ENCODE results near the gene CALN1. TPM values are rescaled to one million over a fixed set of nuclear protein-coding genes. Genes with fewer than 3 reads are reported as not detected.

Gene CALN1
- total RNA-seq, 1 experiment from 2014 or later = 0.05 TPM

DNA sequence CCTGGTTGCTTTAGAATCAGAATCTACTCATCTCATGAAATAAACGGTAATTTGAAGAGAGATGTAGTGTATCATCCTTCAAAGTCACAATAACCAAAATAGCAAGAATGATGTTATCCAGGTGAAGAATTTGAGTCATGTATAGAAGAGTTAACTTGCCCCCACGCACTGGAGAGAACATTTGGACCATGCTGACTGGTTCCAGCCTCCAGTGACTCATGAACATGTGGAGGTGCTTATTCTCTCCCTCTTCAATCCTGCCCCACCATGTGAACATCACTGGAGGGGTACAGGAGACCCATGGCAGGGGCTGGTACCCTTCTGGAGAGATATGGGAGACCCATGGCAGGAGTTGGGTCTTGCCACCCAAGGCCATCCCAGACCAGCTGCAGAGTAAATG is 427.8 kb downstream of the CALN1 start:
- no peaks in the 10 kb centered on the region for H3K27me3 ChIP-seq (ENCODE audit: control insufficient read depth, insufficient read depth, low read length)
- BruUV-seq (replicated peaks) = no TSS peak
- POLR2A ChIA-PET = no interaction called here
- H3K27ac ChIP-seq (ENCODE audit: low read length) = no peak overlapping the region
- H3K4me3 ChIP-seq (ENCODE audit: low read depth in 2 of 2, low read length in 2 of 2) = no peak overlapping the region
- no peak for ATAC-seq
- intact Hi-C loops (cut with micrococcal nuclease; ENCODE audit: unreplicated experiment) (no loop called here), in situ Hi-C loops (cut with HindIII; ENCODE audit: low pct_unique_long_range_greater_than_20kb, low sequenced_read_pairs) (no loop called here)
- H3K9me3 ChIP-seq (ENCODE audit: control insufficient read depth, insufficient read depth, low read depth, low read length) = no peaks in the 10 kb centered on the region
- no peaks in the 10 kb centered on the region for H3K4me1 ChIP-seq (ENCODE audit: control insufficient read depth, insufficient read depth, low read length)
- CTCF ChIA-PET = no interaction called here
- TF ChIP-seq TCF7L2 (IDR thresholded peaks at IDR 0.05; ENCODE audit: low read depth, low read length) (no peak), SIN3A (IDR thresholded peaks at IDR 0.05; ENCODE audit: borderline replicate concordance, insufficient read depth, low read depth, low read length) (no peak), POLR2AphosphoS5 (IDR thresholded peaks at IDR 0.05; ENCODE audit: low read depth, low read length) (no peak)
- TF ChIP-seq, protein P1, sequence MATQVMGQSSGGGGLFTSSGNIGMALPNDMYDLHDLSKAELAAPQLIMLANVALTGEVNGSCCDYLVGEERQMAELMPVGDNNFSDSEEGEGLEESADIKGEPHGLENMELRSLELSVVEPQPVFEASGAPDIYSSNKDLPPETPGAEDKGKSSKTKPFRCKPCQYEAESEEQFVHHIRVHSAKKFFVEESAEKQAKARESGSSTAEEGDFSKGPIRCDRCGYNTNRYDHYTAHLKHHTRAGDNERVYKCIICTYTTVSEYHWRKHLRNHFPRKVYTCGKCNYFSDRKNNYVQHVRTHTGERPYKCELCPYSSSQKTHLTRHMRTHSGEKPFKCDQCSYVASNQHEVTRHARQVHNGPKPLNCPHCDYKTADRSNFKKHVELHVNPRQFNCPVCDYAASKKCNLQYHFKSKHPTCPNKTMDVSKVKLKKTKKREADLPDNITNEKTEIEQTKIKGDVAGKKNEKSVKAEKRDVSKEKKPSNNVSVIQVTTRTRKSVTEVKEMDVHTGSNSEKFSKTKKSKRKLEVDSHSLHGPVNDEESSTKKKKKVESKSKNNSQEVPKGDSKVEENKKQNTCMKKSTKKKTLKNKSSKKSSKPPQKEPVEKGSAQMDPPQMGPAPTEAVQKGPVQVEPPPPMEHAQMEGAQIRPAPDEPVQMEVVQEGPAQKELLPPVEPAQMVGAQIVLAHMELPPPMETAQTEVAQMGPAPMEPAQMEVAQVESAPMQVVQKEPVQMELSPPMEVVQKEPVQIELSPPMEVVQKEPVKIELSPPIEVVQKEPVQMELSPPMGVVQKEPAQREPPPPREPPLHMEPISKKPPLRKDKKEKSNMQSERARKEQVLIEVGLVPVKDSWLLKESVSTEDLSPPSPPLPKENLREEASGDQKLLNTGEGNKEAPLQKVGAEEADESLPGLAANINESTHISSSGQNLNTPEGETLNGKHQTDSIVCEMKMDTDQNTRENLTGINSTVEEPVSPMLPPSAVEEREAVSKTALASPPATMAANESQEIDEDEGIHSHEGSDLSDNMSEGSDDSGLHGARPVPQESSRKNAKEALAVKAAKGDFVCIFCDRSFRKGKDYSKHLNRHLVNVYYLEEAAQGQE (IDR thresholded peaks at IDR 0.05; ENCODE audit: insufficient read depth in 1 of 2, low read depth in 2 of 2, low read length in 1 of 2) = no peak
- TF ChIP-seq, protein P2, sequence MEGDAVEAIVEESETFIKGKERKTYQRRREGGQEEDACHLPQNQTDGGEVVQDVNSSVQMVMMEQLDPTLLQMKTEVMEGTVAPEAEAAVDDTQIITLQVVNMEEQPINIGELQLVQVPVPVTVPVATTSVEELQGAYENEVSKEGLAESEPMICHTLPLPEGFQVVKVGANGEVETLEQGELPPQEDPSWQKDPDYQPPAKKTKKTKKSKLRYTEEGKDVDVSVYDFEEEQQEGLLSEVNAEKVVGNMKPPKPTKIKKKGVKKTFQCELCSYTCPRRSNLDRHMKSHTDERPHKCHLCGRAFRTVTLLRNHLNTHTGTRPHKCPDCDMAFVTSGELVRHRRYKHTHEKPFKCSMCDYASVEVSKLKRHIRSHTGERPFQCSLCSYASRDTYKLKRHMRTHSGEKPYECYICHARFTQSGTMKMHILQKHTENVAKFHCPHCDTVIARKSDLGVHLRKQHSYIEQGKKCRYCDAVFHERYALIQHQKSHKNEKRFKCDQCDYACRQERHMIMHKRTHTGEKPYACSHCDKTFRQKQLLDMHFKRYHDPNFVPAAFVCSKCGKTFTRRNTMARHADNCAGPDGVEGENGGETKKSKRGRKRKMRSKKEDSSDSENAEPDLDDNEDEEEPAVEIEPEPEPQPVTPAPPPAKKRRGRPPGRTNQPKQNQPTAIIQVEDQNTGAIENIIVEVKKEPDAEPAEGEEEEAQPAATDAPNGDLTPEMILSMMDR (IDR thresholded peaks at IDR 0.05) = no peak
- H3K36me3 ChIP-seq (ENCODE audit: control insufficient read depth, insufficient read depth, low read length) = no peaks in the 10 kb centered on the region
- DNase-seq (ENCODE audit: low read depth, low spot score) = no peak

DNA sequence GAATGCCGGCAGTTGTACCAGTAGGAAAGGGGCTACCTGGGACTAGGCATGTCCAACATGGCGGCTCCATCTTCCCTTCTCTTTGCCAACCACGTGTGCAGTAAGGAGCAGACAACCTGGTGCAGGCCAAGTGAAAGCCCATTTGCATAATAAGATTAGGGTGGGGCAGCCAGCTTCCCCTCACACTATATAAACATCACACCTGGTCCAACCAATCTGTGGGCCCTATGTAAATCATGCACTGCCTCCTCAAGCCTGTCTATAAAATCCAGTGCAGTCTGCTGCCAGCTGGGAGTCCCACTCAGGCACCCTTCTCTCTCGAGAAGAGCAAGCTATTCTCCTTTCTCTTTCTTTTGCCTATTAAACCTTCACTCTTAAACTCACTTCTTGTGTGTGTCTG is 429.3 kb downstream of the CALN1 start:
- Histone ChIP-seq H3K9me3 (ENCODE audit: control insufficient read depth, insufficient read depth, low read depth, low read length) (no peaks in the 10 kb centered on the region), H3K4me3 (ENCODE audit: low read depth in 2 of 2, low read length in 2 of 2) (no peak overlapping the region), H3K27me3 (ENCODE audit: control insufficient read depth, insufficient read depth, low read length) (no peaks in the 10 kb centered on the region), H3K27ac (ENCODE audit: low read length) (no peak overlapping the region), H3K36me3 (ENCODE audit: control insufficient read depth, insufficient read depth, low read length) (no peaks in the 10 kb centered on the region), H3K4me1 (ENCODE audit: control insufficient read depth, insufficient read depth, low read length) (no peaks in the 10 kb centered on the region)
- TF ChIP-seq TCF7L2 (IDR thresholded peaks at IDR 0.05; ENCODE audit: low read depth, low read length) = no peak
- TF ChIP-seq POLR2AphosphoS5 (IDR thresholded peaks at IDR 0.05; ENCODE audit: low read depth, low read length) = no peak
- TF ChIP-seq, protein P2 (IDR thresholded peaks at IDR 0.05) = no peak
- TF ChIP-seq SIN3A (IDR thresholded peaks at IDR 0.05; ENCODE audit: borderline replicate concordance, insufficient read depth, low read depth, low read length) = no peak
- TF ChIP-seq, protein P1 (IDR thresholded peaks at IDR 0.05; ENCODE audit: insufficient read depth in 1 of 2, low read depth in 2 of 2, low read length in 1 of 2) = no peak
- ATAC-seq (no peak), DNase-seq (ENCODE audit: low read depth, low spot score) (no peak)
- POLR2A ChIA-PET = no interaction called here
- in situ Hi-C loops (cut with HindIII; ENCODE audit: low pct_unique_long_range_greater_than_20kb, low sequenced_read_pairs) (no loop called here), intact Hi-C loops (cut with micrococcal nuclease; ENCODE audit: unreplicated experiment) (no loop called here)
- CTCF ChIA-PET = no interaction called here
- BruUV-seq (replicated peaks) = no TSS peak

Measured in Panc1 (cell line).